ENCODE results near the gene ABLIM1.
A peak's percentile ranks its signal among the peaks of the same experiment; 100 is the strongest.

The ABLIM1 gene

GRCh38 chr10:114491419-114491818 lies 166.7 kb downstream of the ABLIM1 start:
- H3K4me3 ChIP-seq (ENCODE audit: low read depth, low read length): no peak overlapping the region
- TF ChIP-seq CTCF (IDR thresholded peaks at IDR 0.05; ENCODE audit: low read depth, low read length, missing control alignments): no peak
- no peak for DNase-seq (ENCODE audit: low read depth)

DNA sequence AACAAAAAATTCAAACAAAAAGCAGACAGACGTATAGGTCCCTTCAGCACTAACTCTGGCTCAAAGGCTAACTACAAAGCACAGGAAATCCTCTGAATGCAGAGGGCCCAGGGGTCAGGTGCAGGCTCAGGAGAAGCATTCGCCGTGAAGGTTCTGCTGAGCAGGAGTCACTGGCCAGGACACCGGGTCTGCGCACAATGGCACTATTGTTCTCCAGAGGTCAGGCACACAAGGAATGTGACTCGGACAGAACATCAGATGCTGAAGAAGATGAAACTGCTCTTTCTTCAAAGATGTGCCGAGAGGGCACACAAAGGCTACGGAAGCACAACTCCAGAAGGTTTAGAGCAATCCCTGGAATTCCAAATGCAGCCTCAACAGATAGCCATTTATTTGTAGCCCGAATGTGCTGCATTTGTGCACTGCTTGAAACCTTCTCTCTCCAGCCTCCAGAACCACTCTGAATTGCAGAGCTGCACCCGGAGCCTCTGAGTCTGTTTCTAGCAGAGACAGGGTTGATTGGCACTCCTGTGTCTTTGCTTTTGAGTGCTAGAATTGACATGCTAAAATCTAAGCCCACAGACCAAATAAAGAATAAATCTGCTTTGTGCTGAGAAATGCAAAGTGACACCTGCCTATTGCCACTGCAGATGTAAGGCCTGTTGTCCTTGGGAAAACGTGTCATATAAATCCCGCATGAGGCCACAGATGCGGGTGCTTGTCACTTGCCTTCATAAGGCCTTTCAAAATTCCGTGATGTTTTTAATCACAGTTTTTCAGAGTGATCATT lies 168.4 kb downstream of the ABLIM1 start:
- no peak for TF ChIP-seq CTCF (IDR thresholded peaks at IDR 0.05; ENCODE audit: low read depth, low read length, missing control alignments)
- DNase-seq (ENCODE audit: low read depth): no peak

GRCh38 chr10:114487815-114488536 lies 170.1 kb downstream of the ABLIM1 start:
- H3K4me3 ChIP-seq (ENCODE audit: low read depth, low read length): no peak overlapping the region
- TF ChIP-seq CTCF (IDR thresholded peaks at IDR 0.05; ENCODE audit: low read depth, low read length, missing control alignments): no peak
- DNase-seq (ENCODE audit: low read depth): no peak

More for the DNA sequence above, 168.4 kb downstream of the ABLIM1 start:
- no peak overlapping the region for H3K4me3 ChIP-seq (ENCODE audit: low read depth, low read length)

- peak; percentile 11 for TF ChIP-seq CTCF (IDR thresholded peaks at IDR 0.05; ENCODE audit: low read depth, low read length, missing control alignments)
- H3K4me3 ChIP-seq (ENCODE audit: low read depth, low read length): no peak overlapping the region
- DNase-seq (ENCODE audit: low read depth): no peak
Observed at GRCh38 chr10:114486938-114487814, 170.9 kb downstream of the ABLIM1 start.

GRCh38 chr10:114485696-114486400 lies 172.2 kb downstream of the ABLIM1 start:
- H3K4me3 ChIP-seq (ENCODE audit: low read depth, low read length): no peak overlapping the region
- DNase-seq (ENCODE audit: low read depth): no peak
- no peak for TF ChIP-seq CTCF (IDR thresholded peaks at IDR 0.05; ENCODE audit: low read depth, low read length, missing control alignments)

GRCh38 chr10:114483575-114483974 lies 174.5 kb downstream of the ABLIM1 start:
- no peak for TF ChIP-seq CTCF (IDR thresholded peaks at IDR 0.05; ENCODE audit: low read depth, low read length, missing control alignments)
- no peak for DNase-seq (ENCODE audit: low read depth)
- no peak overlapping the region for H3K4me3 ChIP-seq (ENCODE audit: low read depth, low read length)
